KMS-11 (cell line): Measurements from ENCODE around the gene BRF1.

ENCODE experiments used
- H2AFZ ChIP-seq: fragments of 200-600 bp; sonication (generic); 2 replicates; pipeline ENCODE4 v1.6.1; 2016; ENCODE audit warnings: antibody characterized with exemption, mixed run types, low read depth
- H3K27ac ChIP-seq: fragments of 200-600 bp; sonication (generic); 2 replicates; pipeline ENCODE4 v1.6.1; 2016; ENCODE audit warnings: mild to moderate bottlenecking, mixed run types
- H3K27me3 ChIP-seq: fragments of 200-600 bp; sonication (generic); 2 replicates; pipeline ENCODE4 v1.6.1; 2017; ENCODE audit warnings: mild to moderate bottlenecking, low read depth, mixed run types, moderate library complexity; ENCODE audit not compliant: insufficient read depth
- H3K36me3 ChIP-seq: fragments of 200-600 bp; sonication (generic); 2 replicates; pipeline ENCODE4 v1.6.1; 2017; ENCODE audit warnings: mild to moderate bottlenecking, mixed run types; ENCODE audit not compliant: insufficient read depth
- H3K4me1 ChIP-seq: fragments of 200-600 bp; sonication (generic); 2 replicates; pipeline ENCODE4 v1.6.1; 2016; ENCODE audit warnings: mild to moderate bottlenecking, low read depth, mixed run types; ENCODE audit not compliant: poor library complexity, severe bottlenecking
- H3K4me2 ChIP-seq: fragments of 200-600 bp; sonication (generic); 2 replicates; pipeline ENCODE4 v1.7.0; 2016; ENCODE audit warnings: mild to moderate bottlenecking, mixed run types
- H3K4me3 ChIP-seq: fragments of 200-600 bp; sonication (generic); IDR thresholded peaks from 2 replicates; pipeline ENCODE4 v1.6.1; 2017; ENCODE audit warnings: low read depth, low read length, mixed read lengths; ENCODE audit not compliant: insufficient read depth
- H3K79me2 ChIP-seq: fragments of 200-600 bp; sonication (generic); 2 replicates; pipeline ENCODE4 v1.6.1; 2016; ENCODE audit warnings: low read depth, mixed run types; ENCODE audit not compliant: insufficient read depth
- H3K9ac ChIP-seq: fragments of 200-600 bp; sonication (generic); 2 replicates; pipeline ENCODE4 v1.6.1; 2016; ENCODE audit warnings: mild to moderate bottlenecking, mixed run types
- H4K20me1 ChIP-seq: fragments of 200-600 bp; sonication (generic); 2 replicates; pipeline ENCODE4 v1.6.1; 2016; ENCODE audit warnings: mild to moderate bottlenecking, mixed run types; ENCODE audit not compliant: insufficient read depth
- TF ChIP-seq, protein P1 (sequence below): fragments of 200-600 bp; sonication (generic); conservative IDR thresholded peaks from 2 replicates; pipeline ENCODE4 v1.6.1; 2017; ENCODE audit warnings: low read depth, mild to moderate bottlenecking, antibody characterized with exemption, low read length, moderate library complexity, mixed read lengths

The BRF1 gene

DNA sequence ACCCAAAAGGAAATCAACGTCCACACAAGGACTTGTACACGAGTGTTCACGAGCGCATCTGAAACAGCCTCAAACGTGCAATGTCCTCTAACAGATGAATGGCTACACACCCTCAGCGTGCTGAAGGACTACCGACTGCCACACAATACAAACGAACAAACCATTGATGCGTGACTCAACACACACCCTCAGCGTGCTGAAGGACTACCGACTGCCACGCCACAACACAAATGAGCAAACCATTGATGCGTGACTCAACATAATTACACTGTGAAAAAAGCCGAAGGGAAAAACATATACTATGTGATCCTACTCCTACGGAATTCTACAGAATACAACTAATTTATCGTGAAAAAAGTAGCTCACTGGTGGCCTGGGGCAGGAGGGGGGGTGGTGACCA is 77.5 kb downstream of the BRF1 start:
- H3K36me3 ChIP-seq = no peaks in the 10 kb centered on the region
- TF ChIP-seq, protein P1, sequence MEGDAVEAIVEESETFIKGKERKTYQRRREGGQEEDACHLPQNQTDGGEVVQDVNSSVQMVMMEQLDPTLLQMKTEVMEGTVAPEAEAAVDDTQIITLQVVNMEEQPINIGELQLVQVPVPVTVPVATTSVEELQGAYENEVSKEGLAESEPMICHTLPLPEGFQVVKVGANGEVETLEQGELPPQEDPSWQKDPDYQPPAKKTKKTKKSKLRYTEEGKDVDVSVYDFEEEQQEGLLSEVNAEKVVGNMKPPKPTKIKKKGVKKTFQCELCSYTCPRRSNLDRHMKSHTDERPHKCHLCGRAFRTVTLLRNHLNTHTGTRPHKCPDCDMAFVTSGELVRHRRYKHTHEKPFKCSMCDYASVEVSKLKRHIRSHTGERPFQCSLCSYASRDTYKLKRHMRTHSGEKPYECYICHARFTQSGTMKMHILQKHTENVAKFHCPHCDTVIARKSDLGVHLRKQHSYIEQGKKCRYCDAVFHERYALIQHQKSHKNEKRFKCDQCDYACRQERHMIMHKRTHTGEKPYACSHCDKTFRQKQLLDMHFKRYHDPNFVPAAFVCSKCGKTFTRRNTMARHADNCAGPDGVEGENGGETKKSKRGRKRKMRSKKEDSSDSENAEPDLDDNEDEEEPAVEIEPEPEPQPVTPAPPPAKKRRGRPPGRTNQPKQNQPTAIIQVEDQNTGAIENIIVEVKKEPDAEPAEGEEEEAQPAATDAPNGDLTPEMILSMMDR = no peak
- H2AFZ ChIP-seq = no peak overlapping the region
- no peak overlapping the region for H3K27ac ChIP-seq
- no peaks in the 10 kb centered on the region for H3K79me2 ChIP-seq
- H3K4me2 ChIP-seq = no peak overlapping the region
- H4K20me1 ChIP-seq = no peaks in the 10 kb centered on the region
- H3K4me1 ChIP-seq = no peaks in the 10 kb centered on the region
- no peaks in the 10 kb centered on the region for H3K27me3 ChIP-seq
- no peak overlapping the region for H3K4me3 ChIP-seq
- no peak overlapping the region for H3K9ac ChIP-seq

DNA sequence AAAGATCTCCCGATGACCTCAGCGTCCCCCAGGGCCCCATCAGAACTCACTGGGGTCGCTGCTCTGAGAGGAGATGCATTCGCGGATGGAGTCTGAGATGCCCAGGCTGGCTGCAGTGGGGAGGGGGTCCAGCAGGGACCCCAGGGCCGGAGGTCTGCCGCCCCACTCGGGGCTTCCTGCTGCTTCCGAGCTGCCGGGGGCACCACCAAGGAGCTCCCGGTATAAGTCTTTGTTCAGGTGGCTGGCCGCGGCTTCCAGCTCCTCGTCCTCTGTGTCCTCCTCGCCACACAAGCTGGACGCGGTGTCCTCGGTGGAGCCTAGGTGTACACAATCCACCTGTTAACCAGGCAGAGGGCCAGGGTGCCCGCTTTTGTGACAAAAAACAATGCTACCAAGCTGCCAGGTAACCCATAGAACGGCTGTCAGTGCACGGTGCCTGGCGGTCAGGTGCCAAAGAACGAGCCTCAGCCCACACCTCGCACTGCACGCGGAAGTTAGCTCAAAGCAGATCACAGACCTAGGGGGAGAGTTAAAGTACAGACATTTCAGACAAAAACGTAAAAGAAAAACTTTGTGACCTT is 79.1 kb downstream of the BRF1 start:
- no peak overlapping the region for H3K4me2 ChIP-seq
- no peaks in the 10 kb centered on the region for H3K27me3 ChIP-seq
- H3K4me3 ChIP-seq = no peak overlapping the region
- H3K9ac ChIP-seq = no peak overlapping the region
- H3K27ac ChIP-seq = no peak overlapping the region
- H3K36me3 ChIP-seq = no peaks in the 10 kb centered on the region
- no peaks in the 10 kb centered on the region for H3K4me1 ChIP-seq
- TF ChIP-seq, protein P1 = no peak
- H2AFZ ChIP-seq = no peak overlapping the region
- no peaks in the 10 kb centered on the region for H3K79me2 ChIP-seq
- no peaks in the 10 kb centered on the region for H4K20me1 ChIP-seq

DNA sequence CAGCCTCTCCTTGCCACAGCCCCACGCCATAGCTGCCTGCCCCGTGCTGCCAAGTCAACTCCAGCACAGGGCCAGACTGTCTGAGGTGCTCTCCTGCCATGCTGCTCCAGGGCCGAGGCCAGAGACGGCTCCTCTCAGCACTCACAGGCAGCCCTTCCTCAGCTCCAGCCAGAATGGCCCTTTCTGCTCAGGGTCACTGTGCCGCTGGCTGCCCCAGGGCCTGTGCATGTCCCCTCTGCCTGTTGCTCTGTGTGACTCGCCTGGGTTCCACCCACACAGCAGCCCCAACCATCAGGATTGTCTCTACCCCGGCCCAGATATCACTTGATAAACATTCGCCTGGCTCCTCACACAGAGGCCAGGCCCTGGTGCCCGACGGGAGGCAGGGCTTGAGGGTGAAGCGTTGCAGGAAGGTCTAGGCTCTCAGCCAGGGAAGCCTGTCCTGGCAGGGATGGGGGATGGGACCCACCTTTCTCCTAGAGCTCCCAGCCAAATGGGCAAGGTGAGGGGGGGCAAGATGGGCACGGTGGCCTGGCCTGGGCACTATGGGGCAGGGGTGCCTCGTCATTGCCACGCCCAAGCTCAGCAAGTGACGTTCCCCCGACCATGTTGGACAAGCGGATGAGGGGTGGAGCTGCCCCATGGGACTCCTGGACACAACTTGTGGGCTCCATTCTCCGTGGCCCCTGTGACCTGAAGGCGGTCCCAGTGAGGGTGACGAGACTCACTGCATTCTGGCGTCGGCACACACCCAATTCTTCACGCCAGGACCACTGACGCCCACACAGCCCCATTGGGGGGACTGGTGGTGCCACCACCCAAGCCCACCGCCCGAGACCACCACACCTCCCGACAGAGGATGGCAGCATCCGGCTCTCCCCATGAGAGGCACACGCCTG is 79.9 kb downstream of the BRF1 start:
- no peaks in the 10 kb centered on the region for H3K27me3 ChIP-seq
- no peaks in the 10 kb centered on the region for H3K4me1 ChIP-seq
- no peaks in the 10 kb centered on the region for H3K36me3 ChIP-seq
- H2AFZ ChIP-seq = no peak overlapping the region
- H3K4me3 ChIP-seq = no peak overlapping the region
- no peak overlapping the region for H3K27ac ChIP-seq
- H3K4me2 ChIP-seq = no peak overlapping the region
- H3K79me2 ChIP-seq = no peaks in the 10 kb centered on the region
- H3K9ac ChIP-seq = no peak overlapping the region
- no peaks in the 10 kb centered on the region for H4K20me1 ChIP-seq
- TF ChIP-seq, protein P1 = no peak

DNA sequence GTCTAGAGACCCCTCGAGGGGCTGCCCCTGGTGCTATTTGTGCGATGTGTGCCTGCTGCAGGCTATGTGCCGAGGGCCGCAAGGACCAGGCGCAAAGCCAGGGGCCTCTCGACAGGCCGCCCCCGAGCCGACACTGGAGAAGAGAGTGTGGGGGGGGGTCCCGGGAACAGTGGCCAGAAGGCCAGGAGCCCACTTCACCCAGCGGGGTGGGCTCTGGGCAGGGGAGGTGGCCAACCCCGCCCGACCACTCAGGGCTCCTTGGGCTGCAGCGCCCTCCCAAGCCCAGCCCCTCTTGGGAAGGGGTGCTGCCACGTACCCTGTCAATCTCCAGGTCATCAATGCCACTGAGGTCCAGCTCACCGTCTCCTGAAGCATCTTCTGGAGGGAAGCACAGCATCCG is 81.0 kb downstream of the BRF1 start:
- Histone ChIP-seq H3K27me3 (no peaks in the 10 kb centered on the region), H3K4me2 (no peak overlapping the region), H3K4me1 (no peaks in the 10 kb centered on the region), H3K79me2 (no peaks in the 10 kb centered on the region), H3K27ac (no peak overlapping the region), H3K9ac (no peak overlapping the region), H3K36me3 (no peaks in the 10 kb centered on the region), H2AFZ (no peak overlapping the region), H3K4me3 (no peak overlapping the region), H4K20me1 (no peaks in the 10 kb centered on the region)
- TF ChIP-seq, protein P1 = no peak
